NCI-H2196 (cell line): ENCODE measurements around the gene ZNF639.
"Not testable (repeated sequence)": the region's sequence is repeated elsewhere in the genome, so short reads cannot be mapped to it uniquely, and the experiment has no call there.

Source experiments
- DNase-seq: peaks from one replicate; lab custom pipeline; 2025; ENCODE audit not compliant: unreplicated experiment; lab: John Stamatoyannopoulos, UW

The ZNF639 gene

DNA sequence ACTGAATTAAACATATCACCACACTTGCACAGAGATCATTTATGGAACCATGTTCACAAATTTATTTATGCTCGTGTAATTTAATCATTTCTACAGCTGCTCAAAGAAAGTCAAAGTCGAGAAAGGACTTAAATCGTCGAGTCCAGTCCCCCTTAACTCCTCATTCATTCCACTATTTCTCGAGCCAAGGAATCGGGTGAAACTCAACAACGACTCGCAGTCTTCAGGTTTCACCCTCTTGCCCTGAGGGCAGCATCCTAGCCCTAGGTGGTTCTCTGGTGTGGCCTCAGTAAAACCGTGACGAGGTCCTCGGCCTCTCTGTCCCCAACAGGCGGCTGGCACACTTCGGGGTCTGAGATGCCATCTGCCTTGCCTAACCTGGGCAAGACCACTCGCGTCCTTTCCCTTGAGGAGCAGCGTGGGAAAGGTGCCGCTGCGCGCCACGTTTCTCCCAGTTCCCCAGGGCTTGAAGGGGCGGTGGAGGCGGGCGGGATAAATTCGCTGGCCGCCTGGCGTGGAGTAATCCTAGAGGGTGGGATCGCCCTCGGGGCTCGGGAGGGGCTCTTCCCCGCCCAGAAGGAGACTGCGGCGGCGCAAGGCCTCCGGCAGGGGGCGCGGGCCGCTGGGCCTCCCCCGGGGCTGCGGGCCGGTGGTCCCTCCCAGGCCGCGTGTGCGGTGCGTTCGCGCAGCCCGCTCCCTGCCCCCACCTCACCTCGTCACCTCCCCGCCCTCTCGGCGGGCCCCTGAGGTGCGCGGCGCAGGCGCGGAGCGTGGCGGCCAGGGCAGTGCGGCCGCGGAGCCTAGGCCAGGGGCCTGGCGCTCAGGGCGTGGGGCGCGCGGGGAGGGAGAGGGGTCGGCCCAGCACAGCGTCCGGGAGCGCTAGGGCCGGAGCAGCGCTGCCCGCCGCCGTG lies at the start of gene ZNF639:
ZNF639 (plus strand) TSS at position 746 of the 911 bp plus-strand sequence. CDS start 5,263 bp downstream, outside the sequence.
- DNase-seq, result peak; percentile 92

DNA sequence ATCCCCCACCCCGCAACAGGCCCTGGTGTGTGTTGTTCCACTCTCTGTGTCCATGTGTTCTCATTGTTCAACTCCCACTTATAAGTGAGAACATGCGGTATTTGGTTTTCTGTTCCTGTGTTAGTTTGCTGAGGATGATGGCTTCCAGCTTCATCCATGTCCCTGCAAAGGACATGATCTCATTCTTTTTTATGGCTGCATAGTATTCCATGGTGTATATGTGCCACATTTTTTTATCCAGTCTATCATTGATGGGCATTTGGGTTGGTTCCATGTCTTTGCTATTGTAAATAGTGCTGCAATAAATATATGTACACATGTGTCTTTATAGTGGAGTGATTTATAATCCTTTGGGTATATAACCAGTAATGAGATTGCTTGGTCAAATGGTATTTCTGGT lies 48.4 kb upstream of the ZNF639 start:
- DNase-seq, result not testable (repeated sequence)

DNA sequence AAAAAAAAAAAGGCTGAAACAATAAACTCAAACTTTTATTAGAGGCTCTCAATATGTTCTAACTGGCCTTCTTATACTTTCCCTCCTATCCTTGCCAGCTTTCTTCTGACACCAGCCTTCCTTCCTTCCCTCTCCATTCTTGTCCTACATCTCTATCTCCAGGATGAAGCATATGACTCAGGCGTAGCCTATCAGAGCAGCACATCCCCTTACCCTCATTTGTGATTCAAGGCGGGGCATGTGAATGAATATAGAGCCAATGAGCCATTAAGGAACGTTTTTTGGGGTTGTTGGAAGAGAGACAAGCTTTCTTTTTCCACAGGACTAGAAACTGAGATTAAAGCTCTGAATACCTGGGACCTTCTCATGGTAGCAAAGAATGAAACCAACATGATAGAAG lies 46.8 kb upstream of the ZNF639 start:
- DNase-seq, result no peak

GRCh38 chr3:179276743-179277142 lies 46.1 kb upstream of the ZNF639 start:
- no peak for DNase-seq

DNA sequence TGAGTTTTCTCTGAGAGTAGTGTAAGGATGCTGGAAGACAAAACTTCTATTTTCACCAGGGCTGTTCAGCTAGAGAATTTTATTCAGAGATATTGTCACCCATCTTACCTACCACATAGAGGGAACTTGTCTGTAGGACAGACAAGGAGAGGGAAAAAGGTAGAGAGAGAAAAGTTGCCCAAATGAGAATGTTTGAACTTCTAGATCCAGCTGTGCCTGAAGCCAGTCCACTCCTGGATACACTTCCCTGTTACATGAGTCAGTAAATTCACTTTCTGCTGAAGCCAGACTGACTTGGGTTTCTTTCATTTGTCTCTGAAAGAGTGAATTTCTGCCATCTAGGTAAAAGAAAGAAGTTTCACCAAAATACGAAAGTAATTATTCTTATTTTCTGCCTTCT lies 44.7 kb upstream of the ZNF639 start:
- no peak for DNase-seq

GRCh38 chr3:179278932-179279693 lies 43.7 kb upstream of the ZNF639 start:
- DNase-seq, result no peak

DNA sequence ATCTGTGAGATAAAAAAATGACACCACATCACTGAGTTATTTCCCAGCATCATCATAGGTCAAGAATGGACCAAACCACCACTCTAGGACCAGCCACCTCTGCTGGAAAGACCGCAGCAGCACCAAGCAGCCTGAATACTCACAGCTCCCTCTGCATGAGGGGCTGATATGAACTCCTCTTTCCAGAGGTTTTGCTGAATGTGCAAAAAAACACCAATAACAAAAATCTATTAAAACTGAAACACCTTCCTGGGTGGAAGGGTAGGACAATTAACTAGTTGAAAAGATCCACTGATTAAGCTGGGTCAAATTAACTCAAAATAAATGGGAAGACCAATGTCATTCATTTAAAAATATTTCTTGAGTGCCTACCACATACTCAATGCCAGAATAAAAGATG lies 43.0 kb upstream of the ZNF639 start:
- no peak for DNase-seq

DNA sequence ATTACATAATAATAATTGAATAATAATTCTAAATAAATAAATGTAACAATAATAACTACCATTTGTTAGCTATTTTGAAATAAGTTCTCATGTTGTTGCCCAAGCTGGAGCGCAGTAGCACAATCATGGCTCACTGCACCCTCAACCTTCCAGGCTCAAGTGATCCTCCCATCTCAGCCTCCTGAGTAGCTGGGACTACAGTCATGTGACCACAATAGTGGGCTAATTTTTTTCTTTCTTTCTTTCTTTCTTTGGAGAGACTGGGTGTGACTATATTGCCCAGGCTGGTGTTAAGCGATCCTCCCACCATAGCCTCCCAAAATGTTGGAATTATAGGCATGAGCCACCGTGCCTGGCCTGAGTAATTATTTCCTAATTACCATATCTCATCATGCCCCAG lies 41.0 kb upstream of the ZNF639 start:
- no peak for DNase-seq

DNA sequence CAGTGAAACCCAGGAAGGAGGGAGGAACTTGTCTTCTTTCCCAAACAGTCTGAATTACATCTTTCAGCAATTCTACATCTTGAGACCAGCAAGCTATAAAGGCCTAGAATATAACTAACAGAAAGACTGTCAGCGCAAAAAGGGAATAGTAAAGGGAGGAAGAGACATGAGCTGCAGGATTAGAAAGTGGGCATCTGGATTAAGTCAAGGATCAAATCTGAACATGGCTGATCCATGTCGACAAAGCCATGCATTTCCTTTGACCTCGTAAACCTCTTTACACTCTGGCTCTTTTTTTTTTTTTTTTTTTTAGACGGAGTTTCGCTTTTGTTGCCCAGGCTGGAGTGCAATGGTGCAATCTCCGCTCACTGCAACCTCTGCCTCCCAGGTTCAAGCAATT lies 36.5 kb upstream of the ZNF639 start:
- DNase-seq, result no peak

- DNase-seq, result no peak
Measured at GRCh38 chr3:179288845-179289244, 34.0 kb upstream of the ZNF639 start.

DNA sequence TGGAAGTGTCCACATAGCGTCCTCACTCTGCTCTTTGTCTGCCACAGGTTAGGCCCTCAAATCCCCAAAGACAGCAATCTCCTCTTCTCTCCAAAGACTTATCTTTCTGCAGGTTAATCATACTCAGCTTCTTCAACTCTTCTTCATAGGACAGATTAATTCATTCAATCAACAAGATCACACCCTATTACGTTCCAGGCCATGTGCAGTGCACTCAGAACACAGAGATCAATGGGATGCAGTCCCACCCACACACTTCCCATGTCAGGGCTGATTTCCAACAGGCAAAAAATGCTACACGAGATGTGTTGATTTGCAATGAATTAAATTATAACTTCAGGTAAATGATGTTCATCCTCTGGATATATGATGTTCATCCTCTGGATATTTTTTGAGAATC lies 33.5 kb upstream of the ZNF639 start:
- no peak for DNase-seq

DNA sequence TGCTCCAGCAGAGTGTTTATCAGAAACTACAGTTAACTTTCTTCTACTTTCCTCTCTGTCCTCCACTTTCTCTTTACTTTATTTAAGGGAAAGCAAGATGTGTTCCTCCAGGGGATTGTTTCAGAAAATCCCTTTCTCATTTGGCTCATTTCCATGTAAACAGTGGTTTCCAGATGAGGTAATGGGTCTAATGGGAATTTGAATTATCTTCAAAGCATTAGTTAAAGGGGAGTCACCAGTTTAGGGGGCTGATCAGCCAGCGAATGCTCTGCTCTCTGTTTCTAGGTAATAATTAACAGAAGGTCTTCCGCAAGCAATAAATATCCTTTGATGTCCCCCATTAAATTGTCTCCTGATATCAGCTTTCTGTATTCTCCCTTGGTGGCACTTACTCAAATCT lies 30.4 kb upstream of the ZNF639 start:
- DNase-seq, result no peak

DNA sequence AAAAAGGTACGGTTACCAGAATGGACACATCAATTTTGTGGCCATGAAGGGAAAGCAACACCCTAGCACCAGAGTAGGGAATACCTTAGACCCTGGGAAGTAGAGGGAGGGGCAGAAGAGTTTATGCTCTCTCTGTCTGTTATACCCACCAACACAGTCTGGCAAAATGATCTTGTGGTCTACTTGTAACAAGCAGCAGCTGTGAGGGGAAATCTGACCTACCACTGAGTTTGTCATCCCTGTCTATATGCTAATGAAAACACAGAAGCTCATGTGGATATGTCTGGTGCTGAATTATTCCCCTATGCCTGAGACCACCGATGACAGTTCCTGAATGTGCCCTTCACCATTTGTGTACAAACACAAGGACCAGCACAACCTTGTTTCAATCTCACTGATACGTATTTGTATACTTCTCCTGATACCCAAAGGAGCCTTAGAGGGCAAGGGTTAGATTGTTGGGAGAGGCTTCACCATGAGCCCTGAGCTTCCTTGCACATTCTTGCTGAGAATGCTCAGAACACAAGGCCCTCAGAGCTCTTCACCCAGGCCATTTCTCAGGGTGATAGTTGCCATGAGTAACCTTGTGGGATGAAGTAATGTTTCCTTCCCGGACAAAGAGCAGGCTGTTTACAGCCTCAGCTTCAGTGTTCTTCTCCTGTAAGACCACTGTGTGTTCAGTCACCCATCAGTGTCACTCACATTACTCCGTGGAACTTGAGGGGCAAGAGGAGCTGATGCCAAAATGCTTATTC lies 24.7 kb upstream of the ZNF639 start:
- DNase-seq, result no peak

DNA sequence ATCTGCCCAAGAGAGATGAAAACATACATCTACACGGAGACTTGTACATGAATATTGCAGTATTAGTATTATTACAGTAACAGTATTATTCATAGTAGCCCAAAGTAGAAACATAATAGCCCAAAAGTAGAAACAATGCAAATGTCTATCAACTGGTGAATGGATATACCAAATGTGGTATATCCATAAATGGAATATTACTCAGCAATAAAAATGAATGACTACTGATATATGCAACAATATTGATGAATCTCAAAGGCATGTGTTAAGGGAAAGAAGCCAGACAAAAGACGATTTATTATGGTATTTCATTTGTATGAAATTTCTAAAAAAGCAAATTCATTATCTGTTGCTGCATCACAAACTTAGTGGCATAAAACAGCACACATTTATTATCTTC lies 23.5 kb upstream of the ZNF639 start:
- DNase-seq, result no peak

DNA sequence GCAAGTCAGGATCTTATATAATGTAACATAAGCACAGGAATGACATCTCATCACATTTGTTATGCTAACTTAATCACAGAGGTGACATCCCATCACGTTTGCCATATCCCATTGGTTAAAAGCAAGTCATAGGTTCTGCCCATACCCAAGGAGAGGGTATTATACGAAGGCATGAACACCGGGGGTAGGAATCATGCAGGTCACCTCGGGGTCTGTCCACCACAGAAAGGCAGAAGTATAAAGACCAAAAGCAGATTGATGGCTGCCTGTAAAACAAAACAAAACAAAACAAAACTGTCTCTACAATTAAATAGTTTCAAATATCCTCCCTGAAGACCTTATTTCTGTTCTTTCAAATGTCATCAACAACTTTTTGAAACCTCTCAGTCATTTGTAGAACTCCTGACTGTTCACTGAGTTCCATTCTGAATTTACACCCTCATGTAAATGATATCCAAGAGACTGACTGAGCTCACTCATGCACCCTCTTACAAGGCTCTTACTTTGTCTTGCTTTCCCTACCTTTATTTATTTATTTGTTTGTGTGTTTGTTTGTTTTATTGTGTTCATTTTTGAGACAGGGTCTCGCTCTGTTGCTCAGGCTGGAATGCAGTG lies 22.7 kb upstream of the ZNF639 start:
- no peak for DNase-seq

- DNase-seq, result no peak
Measured at GRCh38 chr3:179301645-179302044, 21.2 kb upstream of the ZNF639 start.

GRCh38 chr3:179302111-179302510 lies 20.7 kb upstream of the ZNF639 start:
- DNase-seq, result no peak

GRCh38 chr3:179304605-179305004 lies 18.2 kb upstream of the ZNF639 start:
- no peak for DNase-seq

- DNase-seq, result not testable (repeated sequence)
Measured at GRCh38 chr3:179307362-179307761, 15.5 kb upstream of the ZNF639 start.

DNA sequence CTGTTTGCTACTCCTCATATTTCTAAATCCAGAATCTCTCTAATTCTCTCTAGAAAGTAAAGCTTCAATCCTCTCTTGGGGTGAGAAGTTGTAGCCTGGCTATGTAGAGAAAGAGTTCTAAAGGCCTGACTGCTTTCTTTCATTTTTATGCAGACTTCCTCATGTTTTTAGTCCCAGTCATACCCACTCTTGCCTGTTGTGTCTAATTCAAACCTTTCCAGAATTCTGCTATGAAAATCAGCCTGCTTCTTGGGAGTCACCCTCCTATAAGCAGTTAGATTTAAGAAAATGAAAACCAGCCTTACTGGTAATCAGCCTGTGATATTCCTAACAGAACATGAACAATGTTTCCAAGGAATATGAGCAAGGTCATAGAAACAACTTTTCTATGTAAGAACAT lies 14.8 kb upstream of the ZNF639 start:
- no peak for DNase-seq
